Common myeloid progenitor, CD34-positive (primary cell): ENCODE measurements around the gene LRRIQ3.

Experiments
- CTCF ChIA-PET: fragments of 350-600 bp; sonication (Branson Sonifier 250); formaldehyde crosslinking; loops from one replicate; lab custom pipeline; 2021; ENCODE audit warnings: antibody characterized with exemption; lab: Charles Lee
- POLR2A ChIA-PET: fragments of 350-600 bp; sonication (Branson Sonifier 250); formaldehyde crosslinking; loops from one replicate; lab custom pipeline; 2021; ENCODE audit warnings: antibody characterized with exemption; lab: Charles Lee
- DNase-seq, 3 donors: peaks; one replicate each; pipeline versions ENCODE4 v3.0.0 to v3.0.0-alpha.2; 2013
- H3K27ac ChIP-seq, 2 experiments: 1 replicate in 1 of 2; 2 replicates in 1 of 2; pipeline ENCODE4 v1.7.0; 2013; ENCODE audit warnings: inconsistent platforms in 2 of 2, low read length in 2 of 2, mild to moderate bottlenecking in 2 of 2, low read depth in 1 of 2, moderate library complexity in 1 of 2; ENCODE audit not compliant: severe bottlenecking in 2 of 2, insufficient read depth in 1 of 2, poor library complexity in 1 of 2
- H3K27me3 ChIP-seq, 5 experiments: replicated peaks in 2 of 5; 1 replicate in 3 of 5; 2 replicates in 2 of 5; pipeline versions ENCODE4 v1.6.1 to v1.7.0; 2013; ENCODE audit warnings: low read length in 4 of 5, mild to moderate bottlenecking in 2 of 5, moderate library complexity in 2 of 5, inconsistent platforms in 1 of 5; ENCODE audit not compliant: insufficient read depth in 5 of 5, control insufficient read depth in 4 of 5
- H3K36me3 ChIP-seq, 4 experiments: 1 replicate in 2 of 4; 2 replicates in 2 of 4; pipeline versions ENCODE4 v1.6.1 to v1.7.0; 2013; ENCODE audit warnings: low read length in 3 of 4, control low read depth in 1 of 4, mild to moderate bottlenecking in 1 of 4; ENCODE audit not compliant: control insufficient read depth in 4 of 4, insufficient read depth in 4 of 4
- H3K4me1 ChIP-seq, 4 experiments: 1 replicate in 3 of 4; 2 replicates in 1 of 4; pipeline versions ENCODE4 v1.6.1 to v1.7.1; 2013; ENCODE audit warnings: low read length in 3 of 4, mild to moderate bottlenecking in 3 of 4, control low read depth in 1 of 4, inconsistent platforms in 1 of 4, moderate library complexity in 1 of 4; ENCODE audit not compliant: control insufficient read depth in 4 of 4, insufficient read depth in 4 of 4; ENCODE audit errors: control extremely low read depth in 1 of 4
- H3K4me3 ChIP-seq, 7 experiments: 1 replicate in 4 of 7; 2 replicates in 3 of 7; pipeline versions ENCODE4 v1.5.1 to v1.7.0; 2013; ENCODE audit warnings: mild to moderate bottlenecking in 7 of 7, low read length in 6 of 7, moderate library complexity in 6 of 7, inconsistent platforms in 2 of 7, low read depth in 2 of 7, control low read depth in 1 of 7; ENCODE audit not compliant: insufficient read depth in 4 of 7, control insufficient read depth in 1 of 7; ENCODE audit errors: extremely low read depth in 1 of 7
- H3K9me3 ChIP-seq, 5 experiments: 1 replicate in 4 of 5; 2 replicates in 1 of 5; pipeline versions ENCODE4 v1.6.1 to v1.7.1; 2013; ENCODE audit warnings: low read length in 4 of 5, mild to moderate bottlenecking in 2 of 5, inconsistent platforms in 1 of 5, low read depth in 1 of 5, moderate library complexity in 1 of 5; ENCODE audit not compliant: control insufficient read depth in 4 of 5, insufficient read depth in 2 of 5; ENCODE audit errors: control extremely low read depth in 1 of 5
- WGBS: methylation state at CpG from one replicate; pipeline ENCODE4 v1.1.5; 2013; ENCODE audit not compliant: insufficient coverage; 5-methylcytosine and 5-hydroxymethylcytosine counted together

The LRRIQ3 gene

GRCh38 chr1:74053407-74053806 lies 144.6 kb downstream of the LRRIQ3 start:
- Histone ChIP-seq H3K27ac (no peak overlapping the region), H3K27me3 (no peaks in the 10 kb centered on the region), H3K4me1 (no peaks in the 10 kb centered on the region), H3K36me3 (no peaks in the 10 kb centered on the region), H3K9me3 (peaks cover 0 to 1% (median 0%) of the 10 kb centered on the region in 5 experiments), H3K4me3 (no peak overlapping the region)
- ChIA-PET CTCF (no interaction called here), POLR2A (no interaction called here)
- WGBS = 43% methylated on average over 1 of the region's 1 CpG
- DNase-seq = no peak

- CTCF ChIA-PET = interaction anchor here (1.4 kb wide), 1 partner anchor 10 kb away, joined by 4 read pairs; no protein-coding TSS in a partner anchor
- H3K36me3 ChIP-seq = no peaks in the 10 kb centered on the region
- no peaks in the 10 kb centered on the region for H3K4me1 ChIP-seq
- H3K4me3 ChIP-seq = no peak overlapping the region
- H3K9me3 ChIP-seq = no peaks in the 10 kb centered on the region
- no peak overlapping the region for H3K27ac ChIP-seq
- POLR2A ChIA-PET = interaction anchor here (0.6 kb wide), 1 partner anchor 273 kb away, joined by 3 read pairs; no protein-coding TSS in a partner anchor
- WGBS = 68% methylated on average over 2 of the region's 2 CpGs
- H3K27me3 ChIP-seq = no peaks in the 10 kb centered on the region
- DNase-seq = no peak
Observed at GRCh38 chr1:74050386-74050785, 147.6 kb downstream of the LRRIQ3 start.

GRCh38 chr1:74038042-74038441 lies 159.9 kb downstream of the LRRIQ3 start:
- POLR2A ChIA-PET = interaction anchor here (0.6 kb wide), 1 partner anchor 1176 kb away, joined by 4 read pairs; no protein-coding TSS in a partner anchor

GRCh38 chr1:74012583-74012982 lies 185.4 kb downstream of the LRRIQ3 start:
- WGBS = 57% methylated on average over 1 of the region's 1 CpG
- CTCF ChIA-PET = no interaction called here
- H3K27me3 ChIP-seq = no peaks in the 10 kb centered on the region
- POLR2A ChIA-PET = no interaction called here
- H3K36me3 ChIP-seq = no peaks in the 10 kb centered on the region
- DNase-seq = no peak
- no peak overlapping the region for H3K27ac ChIP-seq
- H3K4me3 ChIP-seq = no peak overlapping the region
- H3K4me1 ChIP-seq = peaks cover 0 to 3% (median 0%) of the 10 kb centered on the region in 4 experiments
- H3K9me3 ChIP-seq = no peaks in the 10 kb centered on the region

More at GRCh38 chr1:74038042-74038441, 159.9 kb downstream of the LRRIQ3 start:
- peaks cover 0 to 4% (median 2%) of the 10 kb centered on the region in 5 experiments for H3K9me3 ChIP-seq
- no peaks in the 10 kb centered on the region for H3K4me1 ChIP-seq
- no peak overlapping the region for H3K27ac ChIP-seq
- CTCF ChIA-PET = no interaction called here
- 97% methylated on average over 3 of the region's 3 CpGs for WGBS
- H3K27me3 ChIP-seq = no peaks in the 10 kb centered on the region
- no peak overlapping the region for H3K4me3 ChIP-seq
- no peaks in the 10 kb centered on the region for H3K36me3 ChIP-seq
- no peak for DNase-seq

GRCh38 chr1:74011736-74012135 lies 186.2 kb downstream of the LRRIQ3 start:
- H3K27me3 ChIP-seq = no peaks in the 10 kb centered on the region
- no peaks in the 10 kb centered on the region for H3K36me3 ChIP-seq
- no peaks in the 10 kb centered on the region for H3K9me3 ChIP-seq
- peaks cover 0 to 3% (median 0%) of the 10 kb centered on the region in 4 experiments for H3K4me1 ChIP-seq
- POLR2A ChIA-PET = no interaction called here
- no peak overlapping the region for H3K4me3 ChIP-seq
- CTCF ChIA-PET = no interaction called here
- H3K27ac ChIP-seq = no peak overlapping the region
- no peak for DNase-seq

DNA sequence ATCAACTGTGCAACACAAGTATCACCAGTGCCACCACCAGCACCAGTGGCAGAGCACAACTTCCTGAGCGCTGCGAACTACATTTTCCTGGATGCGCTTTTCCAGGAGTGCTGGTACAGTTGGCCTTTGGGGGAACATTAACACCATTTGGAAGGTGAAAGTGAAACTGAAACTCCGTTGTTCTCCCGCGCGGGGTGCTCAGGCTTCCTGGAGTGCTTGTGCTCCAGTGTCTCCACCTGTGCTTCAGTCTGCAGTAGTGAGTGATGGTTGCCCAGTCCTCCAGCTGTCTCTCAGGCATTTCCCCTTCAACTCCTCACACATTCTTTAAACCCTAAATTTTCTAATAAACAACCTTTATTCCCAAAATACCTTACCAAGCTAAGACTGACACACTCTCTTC lies 187.8 kb downstream of the LRRIQ3 start:
- POLR2A ChIA-PET = interaction anchor here (0.6 kb wide), 1 partner anchor 218 kb away, joined by 6 read pairs; no protein-coding TSS in a partner anchor
- 56% methylated on average over 7 of the region's 7 CpGs for WGBS
- CTCF ChIA-PET = no interaction called here
- peak in 2 of 3 donors; percentile 16 to 23 for DNase-seq
- Histone ChIP-seq H3K27ac (no peak overlapping the region), H3K9me3 (no peaks in the 10 kb centered on the region), H3K4me1 (peaks cover 0 to 3% (median 0%) of the 10 kb centered on the region in 4 experiments), H3K36me3 (no peaks in the 10 kb centered on the region), H3K27me3 (no peaks in the 10 kb centered on the region), H3K4me3 (peak overlapping the region in 2 of 7 experiments; percentile 19 to 56)

DNA sequence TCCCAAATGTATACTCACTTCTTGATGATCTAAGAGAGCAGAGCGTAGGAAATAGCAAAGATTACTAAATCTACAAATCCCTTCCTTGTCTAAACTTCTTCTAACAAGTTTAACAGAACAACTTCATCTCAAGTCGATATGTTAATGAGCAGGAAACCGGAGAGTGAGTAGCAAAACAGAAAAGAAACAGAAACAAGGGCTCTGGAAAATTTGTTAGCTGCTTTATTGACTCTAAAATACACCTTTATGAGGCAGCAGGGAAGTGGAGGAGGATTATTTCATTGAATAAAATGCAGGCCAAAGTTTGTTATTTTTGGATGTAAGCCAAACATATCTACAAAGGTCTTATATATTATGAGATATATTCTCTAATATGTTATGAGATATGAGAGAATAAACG lies 192.4 kb downstream of the LRRIQ3 start:
- Histone ChIP-seq H3K9me3 (no peaks in the 10 kb centered on the region), H3K4me3 (no peak overlapping the region), H3K27ac (no peak overlapping the region), H3K27me3 (no peaks in the 10 kb centered on the region), H3K36me3 (no peaks in the 10 kb centered on the region), H3K4me1 (peaks cover 0 to 3% (median 0%) of the 10 kb centered on the region in 4 experiments)
- POLR2A ChIA-PET = no interaction called here
- CTCF ChIA-PET = no interaction called here
- no peak for DNase-seq
- 100% methylated on average over 2 of the region's 4 CpGs for WGBS
